IPS-15b (cell line): Measurements from ENCODE around the gene IL2.

Experiments used
- H3K27me3 ChIP-seq: one replicate; pipeline ENCODE4 v1.6.1; 2013; ENCODE audit warnings: low read length; ENCODE audit not compliant: control insufficient read depth, insufficient read depth
- H3K36me3 ChIP-seq: one replicate; pipeline ENCODE4 v1.6.1; 2013; ENCODE audit warnings: low read length; ENCODE audit not compliant: control insufficient read depth, insufficient read depth
- H3K4me1 ChIP-seq: one replicate; pipeline ENCODE4 v1.6.1; 2013; ENCODE audit warnings: mild to moderate bottlenecking, low read length; ENCODE audit not compliant: control insufficient read depth, insufficient read depth
- H3K4me3 ChIP-seq: one replicate; pipeline ENCODE4 v1.5.1; 2013; ENCODE audit warnings: low read depth, low read length
- H3K9ac ChIP-seq: one replicate; pipeline ENCODE4 v1.6.1; 2013; ENCODE audit warnings: low read depth, mild to moderate bottlenecking, low read length
- H3K9me3 ChIP-seq: one replicate; pipeline ENCODE4 v1.6.1; 2013; ENCODE audit warnings: mild to moderate bottlenecking, low read length; ENCODE audit not compliant: control insufficient read depth, insufficient read depth

IL2 gene

DNA sequence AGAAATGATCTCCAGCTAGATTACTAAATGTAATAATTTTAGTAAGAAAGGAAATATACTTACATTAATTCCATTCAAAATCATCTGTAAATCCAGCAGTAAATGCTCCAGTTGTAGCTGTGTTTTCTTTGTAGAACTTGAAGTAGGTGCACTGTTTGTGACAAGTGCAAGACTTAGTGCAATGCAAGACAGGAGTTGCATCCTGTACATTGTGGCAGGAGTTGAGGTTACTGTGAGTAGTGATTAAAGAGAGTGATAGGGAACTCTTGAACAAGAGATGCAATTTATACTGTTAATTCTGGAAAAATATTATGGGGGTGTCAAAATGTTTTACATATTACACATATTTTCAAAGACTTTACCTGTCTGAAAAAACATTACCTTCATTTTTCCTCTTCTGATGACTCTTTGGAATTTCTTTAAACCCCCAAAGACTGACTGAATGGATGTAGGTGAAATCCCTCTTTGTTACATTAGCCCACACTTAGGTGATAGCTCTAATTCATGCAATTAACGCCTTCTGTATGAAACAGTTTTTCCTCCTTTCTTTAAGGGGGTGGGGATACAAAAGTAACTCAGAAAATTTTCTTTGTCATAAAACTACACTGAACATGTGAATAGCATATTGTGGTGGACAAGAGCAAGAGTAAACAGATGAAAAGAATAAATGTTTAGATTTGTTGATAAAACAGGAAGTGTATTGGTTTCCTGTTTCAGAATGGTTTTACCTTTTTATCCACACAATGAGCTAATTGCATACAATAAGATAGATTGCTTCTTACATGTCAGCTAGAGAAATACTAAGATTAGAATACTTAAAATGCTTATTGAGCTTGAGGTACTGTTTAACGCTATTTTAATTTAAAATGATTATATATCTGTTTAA is at the start of gene IL2:
Gene IL2 (minus strand): TSS at position 495 of the 886 bp plus-strand sequence. CDS start 285 bp downstream, at position 210.
- Histone ChIP-seq H3K36me3 (no peaks in the 10 kb centered on the region), H3K9me3 (no peaks in the 10 kb centered on the region), H3K4me1 (peaks cover 3% of the 10 kb centered on the region), H3K27me3 (no peaks in the 10 kb centered on the region), H3K4me3 (no peak within 1 kb of the TSS), H3K9ac (no peak within 1 kb of the TSS)

GRCh38 chr4:122503214-122503613 is 46.7 kb upstream of the IL2 start:
- H3K4me3 ChIP-seq, result no peak overlapping the region
- no peaks in the 10 kb centered on the region for H3K36me3 ChIP-seq
- H3K4me1 ChIP-seq, result no peaks in the 10 kb centered on the region
- no peaks in the 10 kb centered on the region for H3K27me3 ChIP-seq
- no peaks in the 10 kb centered on the region for H3K9me3 ChIP-seq
- H3K9ac ChIP-seq, result no peak overlapping the region

GRCh38 chr4:122500852-122501501 is 44.5 kb upstream of the IL2 start:
- Histone ChIP-seq H3K9me3 (no peaks in the 10 kb centered on the region), H3K4me3 (no peak overlapping the region), H3K36me3 (no peaks in the 10 kb centered on the region), H3K9ac (no peak overlapping the region), H3K4me1 (no peaks in the 10 kb centered on the region), H3K27me3 (no peaks in the 10 kb centered on the region)

- Histone ChIP-seq H3K9ac (no peak overlapping the region), H3K9me3 (peaks cover 14% of the 10 kb centered on the region), H3K27me3 (no peaks in the 10 kb centered on the region), H3K4me3 (no peak overlapping the region), H3K4me1 (no peaks in the 10 kb centered on the region), H3K36me3 (no peaks in the 10 kb centered on the region)
These were observed 32.5 kb upstream of the IL2 start for GRCh38 chr4:122489061-122489460.

GRCh38 chr4:122483481-122483880 is 27.0 kb upstream of the IL2 start:
- H3K4me1 ChIP-seq, result no peaks in the 10 kb centered on the region
- no peaks in the 10 kb centered on the region for H3K27me3 ChIP-seq

DNA sequence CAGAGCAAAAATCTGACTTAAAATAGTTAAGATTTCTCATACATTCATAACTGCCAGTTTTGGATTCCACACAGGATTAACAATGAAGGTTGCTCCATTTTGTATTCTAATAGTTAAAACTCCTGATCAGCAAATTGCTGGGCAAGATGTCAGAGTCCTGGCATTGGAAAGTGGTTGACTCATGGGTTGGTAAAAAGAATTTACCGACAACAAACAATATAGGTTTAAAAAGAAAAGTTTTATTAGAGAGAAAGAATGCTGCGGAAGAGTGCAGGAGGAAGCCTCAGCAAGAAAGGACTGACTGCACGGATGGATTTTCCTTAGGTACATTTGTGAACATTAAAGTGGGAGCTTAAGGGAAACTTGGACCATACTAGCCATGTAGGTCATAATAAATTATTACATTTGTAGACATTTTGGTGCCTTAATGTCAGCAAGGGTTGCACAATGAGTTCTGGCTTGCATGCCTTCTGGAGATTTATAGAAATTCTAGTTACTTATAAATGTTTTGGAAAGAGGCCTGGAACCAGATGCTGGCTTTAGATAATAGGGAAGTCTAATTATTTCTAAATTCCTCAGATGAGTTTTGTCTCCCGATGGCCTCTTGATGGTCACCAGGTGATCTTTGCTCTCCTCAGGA is 25.4 kb upstream of the IL2 start:
- H3K4me1 ChIP-seq, result no peaks in the 10 kb centered on the region
- no peaks in the 10 kb centered on the region for H3K36me3 ChIP-seq
- H3K9me3 ChIP-seq, result no peaks in the 10 kb centered on the region
- no peak overlapping the region for H3K9ac ChIP-seq
- no peaks in the 10 kb centered on the region for H3K27me3 ChIP-seq
- H3K4me3 ChIP-seq, result no peak overlapping the region

More at GRCh38 chr4:122483481-122483880, 27.0 kb upstream of the IL2 start:
- Histone ChIP-seq H3K36me3 (no peaks in the 10 kb centered on the region), H3K4me3 (no peak overlapping the region), H3K9me3 (no peaks in the 10 kb centered on the region), H3K9ac (no peak overlapping the region)

DNA sequence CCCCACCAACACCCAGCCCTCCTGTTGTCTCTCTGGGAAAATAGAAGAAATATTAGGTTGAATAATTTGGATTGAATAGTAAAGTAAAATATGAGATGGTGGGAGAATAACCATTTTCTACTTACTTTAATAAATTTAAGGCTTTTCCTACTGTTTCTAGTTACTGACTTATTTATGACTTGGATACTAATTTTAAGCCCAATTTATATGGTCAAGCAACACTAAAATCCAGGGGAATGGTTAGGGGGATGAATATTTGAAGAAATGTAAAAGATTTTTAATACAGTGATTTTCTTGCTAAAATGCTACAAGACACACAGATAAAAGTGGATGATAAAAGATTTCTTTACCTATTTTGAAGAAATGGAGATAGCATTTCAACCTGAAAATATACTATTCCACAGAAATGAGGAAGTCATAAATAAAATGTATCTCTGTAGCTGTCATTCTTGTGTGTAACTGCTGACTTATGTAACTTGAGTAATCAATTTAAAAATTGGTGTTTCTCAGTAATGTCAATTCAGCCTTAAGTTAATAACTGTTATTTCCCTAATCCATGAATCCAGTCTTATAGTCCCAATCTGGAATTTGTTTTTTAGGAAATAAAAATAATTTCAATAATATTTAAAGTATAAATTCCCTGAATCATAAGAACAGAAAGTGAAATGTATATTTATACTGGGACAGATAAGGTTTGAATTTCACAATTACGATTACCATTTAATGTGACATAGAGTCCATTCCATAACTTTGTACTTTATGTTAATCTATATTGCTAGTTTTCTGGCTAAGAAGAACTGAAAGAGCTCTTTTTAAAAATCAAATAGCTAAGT is 24.3 kb upstream of the IL2 start:
- H3K4me1 ChIP-seq, result no peaks in the 10 kb centered on the region
- no peak overlapping the region for H3K9ac ChIP-seq
- no peaks in the 10 kb centered on the region for H3K36me3 ChIP-seq
- no peaks in the 10 kb centered on the region for H3K27me3 ChIP-seq
- H3K9me3 ChIP-seq, result no peaks in the 10 kb centered on the region
- H3K4me3 ChIP-seq, result no peak overlapping the region

GRCh38 chr4:122479935-122480416 is 23.5 kb upstream of the IL2 start:
- Histone ChIP-seq H3K4me1 (no peaks in the 10 kb centered on the region), H3K36me3 (no peaks in the 10 kb centered on the region), H3K9me3 (no peaks in the 10 kb centered on the region), H3K27me3 (no peaks in the 10 kb centered on the region), H3K9ac (no peak overlapping the region), H3K4me3 (no peak overlapping the region)

- H3K4me1 ChIP-seq, result no peaks in the 10 kb centered on the region
- no peaks in the 10 kb centered on the region for H3K36me3 ChIP-seq
- H3K9ac ChIP-seq, result no peak overlapping the region
- H3K4me3 ChIP-seq, result no peak overlapping the region
- H3K27me3 ChIP-seq, result no peaks in the 10 kb centered on the region
- H3K9me3 ChIP-seq, result no peaks in the 10 kb centered on the region
These were observed 20.2 kb upstream of the IL2 start for GRCh38 chr4:122476745-122477144.

GRCh38 chr4:122476126-122476525 is 19.6 kb upstream of the IL2 start:
- Histone ChIP-seq H3K9me3 (no peaks in the 10 kb centered on the region), H3K9ac (no peak overlapping the region), H3K36me3 (no peaks in the 10 kb centered on the region), H3K4me3 (no peak overlapping the region), H3K4me1 (no peaks in the 10 kb centered on the region), H3K27me3 (no peaks in the 10 kb centered on the region)

GRCh38 chr4:122475233-122475632 is 18.7 kb upstream of the IL2 start:
- Histone ChIP-seq H3K4me1 (no peaks in the 10 kb centered on the region), H3K27me3 (no peaks in the 10 kb centered on the region), H3K9me3 (no peaks in the 10 kb centered on the region), H3K4me3 (no peak overlapping the region), H3K9ac (no peak overlapping the region), H3K36me3 (no peaks in the 10 kb centered on the region)
